ENCODE data around the gene DENND1A.

DENND1A gene

DNA sequence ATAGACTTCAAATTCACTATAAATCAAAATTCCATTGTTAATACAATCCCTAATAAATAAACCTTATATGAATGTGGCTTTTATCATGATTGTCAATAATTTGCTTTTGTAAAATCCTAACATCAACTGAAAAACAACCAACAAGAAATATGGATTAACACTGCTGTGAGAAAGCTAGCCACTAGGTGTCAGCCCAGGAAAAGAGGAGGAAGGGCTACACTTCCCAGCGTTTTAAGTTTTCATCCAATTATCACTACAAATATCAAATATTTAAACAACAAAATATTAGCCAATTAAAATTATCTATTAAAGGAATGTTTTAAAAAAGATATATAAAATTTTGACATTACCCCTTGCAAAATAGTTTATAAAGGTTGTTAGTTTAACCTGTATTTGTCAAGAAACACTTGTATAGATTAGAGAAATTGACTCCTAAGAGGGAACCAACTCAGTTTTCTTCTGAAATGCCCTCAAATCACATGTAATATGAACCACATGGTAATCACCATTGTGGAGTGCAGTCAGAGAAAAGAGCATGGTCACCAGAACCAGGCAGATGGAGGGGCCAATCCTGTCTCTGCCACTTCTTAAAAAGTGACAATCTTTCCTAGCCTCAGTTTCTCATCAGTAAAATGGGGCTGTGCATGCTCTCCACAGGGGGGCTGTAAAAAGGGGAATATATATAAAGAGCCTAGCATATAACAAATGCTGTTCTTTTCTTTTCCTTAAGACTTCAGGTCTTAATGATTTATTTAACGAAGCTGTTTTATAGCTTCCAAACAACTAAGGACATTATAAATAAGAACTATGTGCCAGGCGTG lies 385.7 kb downstream of the DENND1A start:
- peak; percentile 26 to 62 for DNase-seq
- TF ChIP-seq POLR2A (IDR thresholded peaks at IDR 0.05; ENCODE audit: low read length) (no peak), GATA1 (IDR thresholded peaks at IDR 0.05; ENCODE audit: low read depth, low read length) (no peak)

GRCh38 chr9:123543492-123543891 lies 386.4 kb downstream of the DENND1A start:
- DNase-seq: no peak
- TF ChIP-seq GATA1 (IDR thresholded peaks at IDR 0.05; ENCODE audit: low read depth, low read length): no peak
- TF ChIP-seq POLR2A (IDR thresholded peaks at IDR 0.05; ENCODE audit: low read length): no peak

DNA sequence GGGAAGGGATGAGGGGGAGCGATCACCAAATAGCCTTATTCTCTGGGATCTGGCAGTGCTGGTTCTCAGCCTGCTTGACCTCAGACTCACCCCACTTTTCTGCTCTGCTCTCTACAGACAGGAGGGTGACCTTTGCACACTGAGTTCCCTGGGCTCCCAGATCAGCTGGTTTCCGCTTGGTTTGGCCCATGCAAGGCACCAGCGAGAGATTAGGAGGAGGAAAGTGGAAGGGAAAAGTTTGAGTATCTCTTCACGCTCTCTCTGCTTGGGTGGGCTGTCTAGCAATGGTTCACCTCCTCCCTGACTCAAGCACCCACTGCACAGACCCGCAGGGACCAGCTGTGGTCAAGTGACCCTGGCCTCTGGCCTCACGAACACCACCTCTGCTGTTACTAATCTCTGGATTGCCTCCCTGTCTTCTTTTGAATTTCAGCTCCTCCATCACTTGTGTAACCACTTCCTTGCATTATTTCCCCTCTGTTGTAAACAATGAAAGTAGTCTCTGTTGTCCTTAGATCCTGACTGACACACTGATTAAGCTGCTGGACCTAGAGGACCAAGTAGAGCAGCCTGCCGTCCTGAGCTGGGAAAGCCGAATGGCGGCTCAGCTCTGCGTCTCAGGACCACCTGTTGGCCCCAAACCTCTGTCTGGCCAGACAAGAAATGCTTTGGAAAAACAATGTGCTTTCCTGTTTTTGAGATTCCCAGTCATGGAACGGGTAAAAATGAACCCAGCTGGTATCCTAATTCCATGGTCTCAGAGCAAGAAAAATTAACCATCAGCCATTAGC lies 387.3 kb downstream of the DENND1A start:
- TF ChIP-seq GATA1 (IDR thresholded peaks at IDR 0.05; ENCODE audit: low read depth, low read length) (no peak), POLR2A (IDR thresholded peaks at IDR 0.05; ENCODE audit: low read length) (no peak)
- DNase-seq: no peak

GRCh38 chr9:123541411-123541810 lies 388.5 kb downstream of the DENND1A start:
- no peak for DNase-seq

GRCh38 chr9:123540457-123540856 lies 389.5 kb downstream of the DENND1A start:
- DNase-seq: no peak
- TF ChIP-seq GATA1 (IDR thresholded peaks at IDR 0.05; ENCODE audit: low read depth, low read length): no peak
- no peak for TF ChIP-seq POLR2A (IDR thresholded peaks at IDR 0.05; ENCODE audit: low read length)

More at GRCh38 chr9:123541411-123541810, 388.5 kb downstream of the DENND1A start:
- TF ChIP-seq POLR2A (IDR thresholded peaks at IDR 0.05; ENCODE audit: low read length): no peak
- no peak for TF ChIP-seq GATA1 (IDR thresholded peaks at IDR 0.05; ENCODE audit: low read depth, low read length)

DNA sequence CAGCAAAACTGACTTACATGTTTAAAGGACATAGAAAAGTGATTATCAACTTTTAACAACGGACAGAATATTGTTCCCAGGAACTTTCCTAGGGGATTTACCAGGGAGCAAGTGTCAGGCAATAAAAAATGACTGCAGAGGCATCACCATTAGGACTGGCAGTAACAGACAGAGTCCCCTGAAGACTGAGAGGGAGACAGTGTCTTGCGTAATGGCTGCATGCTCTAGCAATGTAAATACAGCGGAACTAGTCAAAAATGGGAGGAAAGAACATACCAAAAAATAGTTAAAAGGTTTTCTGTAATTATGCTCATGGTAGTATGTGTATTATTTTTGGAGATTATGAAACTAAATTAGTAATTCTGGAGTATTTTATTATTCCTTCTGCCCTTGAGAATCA lies 392.1 kb downstream of the DENND1A start:
- TF ChIP-seq POLR2A (IDR thresholded peaks at IDR 0.05; ENCODE audit: low read length): no peak
- DNase-seq: no peak

GRCh38 chr9:123536455-123536868 lies 393.5 kb downstream of the DENND1A start:
- DNase-seq: no peak
- no peak for TF ChIP-seq GATA1 (IDR thresholded peaks at IDR 0.05; ENCODE audit: low read depth, low read length)
- no peak for TF ChIP-seq POLR2A (IDR thresholded peaks at IDR 0.05; ENCODE audit: low read length)

- TF ChIP-seq POLR2A (IDR thresholded peaks at IDR 0.05; ENCODE audit: low read length) (no peak), GATA1 (IDR thresholded peaks at IDR 0.05; ENCODE audit: low read depth, low read length) (no peak)
These were observed 395.6 kb downstream of the DENND1A start for GRCh38 chr9:123534336-123534735.

DNA sequence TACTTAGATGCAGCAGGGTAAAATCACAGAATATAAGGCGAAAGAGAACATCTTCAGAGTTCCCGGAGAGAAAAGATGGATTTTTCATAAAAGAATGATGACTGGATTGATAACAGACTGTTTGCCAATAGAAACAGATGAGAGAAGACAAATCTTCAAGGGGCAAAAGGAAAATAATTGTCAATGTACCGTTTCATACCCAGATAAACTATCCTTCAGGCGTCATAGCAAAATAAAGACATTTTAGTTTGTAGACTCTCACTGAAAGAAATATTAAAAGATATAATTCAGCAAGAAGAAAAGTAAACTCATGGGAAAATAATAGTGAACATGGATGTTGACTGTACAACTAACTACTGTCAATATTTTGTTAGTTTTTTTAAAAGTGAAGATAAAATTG lies 399.7 kb downstream of the DENND1A start:
- TF ChIP-seq GATA1 (IDR thresholded peaks at IDR 0.05; ENCODE audit: low read depth, low read length) (no peak), POLR2A (IDR thresholded peaks at IDR 0.05; ENCODE audit: low read length) (no peak)
- DNase-seq: no peak

More at GRCh38 chr9:123534336-123534735, 395.6 kb downstream of the DENND1A start:
- DNase-seq: no peak

DNA sequence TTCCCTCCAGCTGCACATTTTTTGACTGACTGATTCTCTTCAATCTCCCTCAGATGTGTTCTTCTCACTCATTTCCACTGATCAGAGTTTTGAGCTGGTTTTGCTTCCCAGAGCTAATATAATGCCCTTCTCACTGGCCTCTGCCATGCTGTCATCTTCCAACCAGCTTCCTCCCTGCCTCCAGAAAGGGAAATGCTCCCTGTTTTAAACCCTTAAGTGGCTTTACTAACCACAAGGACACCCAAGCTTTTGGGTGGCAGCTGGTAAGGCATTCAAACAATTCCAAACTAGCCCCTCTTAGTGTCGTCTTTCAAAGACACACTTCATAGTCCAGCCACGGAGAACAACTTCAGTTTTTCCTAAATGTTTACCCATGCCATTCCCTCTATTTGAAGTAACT lies 401.4 kb downstream of the DENND1A start:
- TF ChIP-seq POLR2A (IDR thresholded peaks at IDR 0.05; ENCODE audit: low read length): no peak
- no peak for TF ChIP-seq GATA1 (IDR thresholded peaks at IDR 0.05; ENCODE audit: low read depth, low read length)
- no peak for DNase-seq

DNA sequence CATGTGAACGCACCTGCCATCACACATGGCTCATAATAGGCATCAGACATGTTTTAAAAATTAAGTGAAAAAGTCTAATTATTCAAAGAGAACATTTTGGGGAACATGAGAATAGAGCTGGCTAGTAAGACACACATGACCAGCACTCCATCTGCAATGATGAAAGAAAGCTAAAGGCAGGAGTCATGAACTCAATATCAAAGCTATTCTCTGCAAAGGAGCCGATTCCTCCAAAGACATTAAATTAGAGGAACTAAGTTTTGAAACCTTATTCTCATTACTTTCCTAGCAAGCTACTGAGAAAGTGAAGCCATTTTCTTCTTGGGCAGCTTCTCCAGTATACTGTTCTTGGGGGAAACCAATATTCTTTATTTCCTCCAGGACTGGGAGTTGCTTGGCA lies 401.9 kb downstream of the DENND1A start:
- no peak for TF ChIP-seq POLR2A (IDR thresholded peaks at IDR 0.05; ENCODE audit: low read length)
- no peak for TF ChIP-seq GATA1 (IDR thresholded peaks at IDR 0.05; ENCODE audit: low read depth, low read length)
- DNase-seq: no peak

DNA sequence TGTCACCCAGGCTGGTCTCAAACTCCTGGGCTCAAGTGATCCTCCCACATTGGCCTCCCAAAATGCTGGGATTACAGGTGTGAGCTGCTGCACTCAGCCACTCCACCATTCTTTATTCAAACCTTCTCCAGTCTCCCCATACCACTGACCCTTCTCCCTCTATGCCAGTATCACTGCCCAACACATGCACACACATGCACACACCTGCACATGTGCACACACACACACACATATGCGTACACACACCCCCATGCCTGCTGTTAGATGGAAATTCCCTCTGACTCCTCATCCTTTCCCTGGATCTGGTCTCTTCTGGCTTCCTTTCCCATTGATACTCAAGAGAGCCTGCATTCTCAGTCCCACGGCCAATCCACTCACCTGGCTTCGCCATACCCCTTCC lies 404.0 kb downstream of the DENND1A start:
- TF ChIP-seq POLR2A (IDR thresholded peaks at IDR 0.05; ENCODE audit: low read length): no peak
- TF ChIP-seq GATA1 (IDR thresholded peaks at IDR 0.05; ENCODE audit: low read depth, low read length): no peak
- DNase-seq: no peak

DNA sequence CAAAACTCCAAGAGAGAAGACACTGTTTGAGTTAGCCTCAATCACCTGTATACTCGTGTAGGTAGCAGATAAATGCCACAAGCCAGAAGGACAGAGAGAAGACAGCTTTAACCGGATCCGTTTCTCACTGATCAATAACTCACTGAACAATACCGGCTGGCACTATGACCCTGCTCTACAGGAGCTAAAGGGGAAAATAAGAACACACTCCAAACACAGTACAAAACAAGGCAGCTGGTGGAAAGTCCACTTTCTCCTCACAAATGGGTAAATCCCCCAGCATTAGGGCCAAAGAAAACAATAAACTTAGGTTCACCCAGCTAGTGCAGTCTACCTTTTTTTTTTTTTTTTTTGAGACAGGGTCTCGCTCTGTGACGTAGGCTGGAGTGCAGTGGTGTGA lies 404.5 kb downstream of the DENND1A start:
- TF ChIP-seq POLR2A (IDR thresholded peaks at IDR 0.05; ENCODE audit: low read length): no peak
- TF ChIP-seq GATA1 (IDR thresholded peaks at IDR 0.05; ENCODE audit: low read depth, low read length): no peak
- no peak for DNase-seq

GRCh38 chr9:123524866-123525265 lies 405.1 kb downstream of the DENND1A start:
- DNase-seq: no peak

DNA sequence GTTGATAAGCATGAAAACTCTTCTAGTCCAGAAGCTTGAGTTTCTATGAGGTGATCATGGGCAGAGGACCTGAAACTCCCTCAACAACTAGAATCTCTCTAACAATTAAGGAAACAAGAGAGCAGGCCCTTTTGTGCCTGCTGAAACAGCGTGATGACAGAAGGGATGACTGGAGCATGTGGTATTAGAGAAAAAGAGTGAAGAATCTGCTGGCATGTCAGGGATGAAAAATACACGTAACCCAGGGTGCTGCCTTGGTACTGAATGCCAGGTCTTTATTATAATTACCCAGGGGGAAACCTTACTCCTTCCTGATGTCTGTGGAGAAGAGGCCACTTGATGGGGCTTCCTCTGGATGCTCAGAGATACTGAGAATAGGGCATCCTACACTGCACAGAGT lies 406.1 kb downstream of the DENND1A start:
- no peak for DNase-seq
- TF ChIP-seq POLR2A (IDR thresholded peaks at IDR 0.05; ENCODE audit: low read length): no peak
- no peak for TF ChIP-seq GATA1 (IDR thresholded peaks at IDR 0.05; ENCODE audit: low read depth, low read length)

More at GRCh38 chr9:123524866-123525265, 405.1 kb downstream of the DENND1A start:
- no peak for TF ChIP-seq POLR2A (IDR thresholded peaks at IDR 0.05; ENCODE audit: low read length)
